ENCODE data around the gene DIDO1. TPM values are rescaled to one million over a fixed set of nuclear protein-coding genes. Genes with fewer than 3 reads are reported as not detected.

Gene DIDO1
- total RNA-seq, 2 donors from 2014 or later: 40.1 to 52.7 TPM

DNA sequence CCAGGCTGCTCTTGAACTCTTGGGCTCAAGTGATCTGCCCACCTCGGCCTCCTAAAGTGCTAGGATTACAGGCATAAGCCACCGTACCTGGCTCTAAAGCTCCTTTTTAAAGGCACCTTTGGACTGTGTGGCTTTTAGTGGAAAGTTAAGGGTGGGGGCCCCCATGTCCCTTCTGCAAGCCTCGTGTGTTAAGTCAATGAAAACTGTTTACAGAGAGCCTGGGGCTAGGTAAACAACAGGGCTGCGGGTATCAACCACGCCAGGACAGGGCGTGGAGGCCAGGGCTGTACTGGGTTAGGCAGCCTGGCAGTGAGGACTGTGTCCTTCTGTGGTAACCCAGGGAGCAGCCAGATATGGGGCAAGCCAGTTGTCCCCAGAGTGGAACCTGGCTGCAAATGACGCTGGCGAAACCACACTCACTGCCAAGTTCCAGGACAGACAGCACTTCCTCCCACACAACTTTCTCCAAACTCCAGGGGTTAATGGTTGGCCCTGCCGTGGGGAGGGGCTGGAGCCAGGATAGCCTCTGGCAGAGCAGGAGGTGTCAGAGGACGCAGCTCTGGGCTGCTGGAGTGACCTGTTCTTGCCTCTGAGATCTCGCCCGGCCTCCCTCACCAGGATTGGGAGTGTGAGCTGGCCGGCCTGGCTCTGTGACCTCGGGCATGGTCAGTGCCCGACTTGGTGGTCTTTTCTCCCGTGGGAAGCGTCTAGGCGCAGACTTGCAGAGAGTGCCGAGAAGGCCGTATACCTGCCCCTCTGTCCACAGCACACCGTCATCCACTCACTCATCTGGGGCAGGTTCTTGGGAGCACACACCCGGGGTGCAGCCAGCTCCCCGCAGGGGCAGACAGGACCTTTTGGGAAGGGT, 29.4 kb upstream of the DIDO1 start:
- Mint-ChIP-seq H3K27ac (no peak overlapping the region), H3K36me3 (peaks cover 0 to under 1% of the 10 kb centered on the region in 2 donors), H3K9me3 (no peaks in the 10 kb centered on the region)
- DNase-seq (ENCODE audit: low spot score in 2 of 2) (no peak), ATAC-seq (no peak)

DNA sequence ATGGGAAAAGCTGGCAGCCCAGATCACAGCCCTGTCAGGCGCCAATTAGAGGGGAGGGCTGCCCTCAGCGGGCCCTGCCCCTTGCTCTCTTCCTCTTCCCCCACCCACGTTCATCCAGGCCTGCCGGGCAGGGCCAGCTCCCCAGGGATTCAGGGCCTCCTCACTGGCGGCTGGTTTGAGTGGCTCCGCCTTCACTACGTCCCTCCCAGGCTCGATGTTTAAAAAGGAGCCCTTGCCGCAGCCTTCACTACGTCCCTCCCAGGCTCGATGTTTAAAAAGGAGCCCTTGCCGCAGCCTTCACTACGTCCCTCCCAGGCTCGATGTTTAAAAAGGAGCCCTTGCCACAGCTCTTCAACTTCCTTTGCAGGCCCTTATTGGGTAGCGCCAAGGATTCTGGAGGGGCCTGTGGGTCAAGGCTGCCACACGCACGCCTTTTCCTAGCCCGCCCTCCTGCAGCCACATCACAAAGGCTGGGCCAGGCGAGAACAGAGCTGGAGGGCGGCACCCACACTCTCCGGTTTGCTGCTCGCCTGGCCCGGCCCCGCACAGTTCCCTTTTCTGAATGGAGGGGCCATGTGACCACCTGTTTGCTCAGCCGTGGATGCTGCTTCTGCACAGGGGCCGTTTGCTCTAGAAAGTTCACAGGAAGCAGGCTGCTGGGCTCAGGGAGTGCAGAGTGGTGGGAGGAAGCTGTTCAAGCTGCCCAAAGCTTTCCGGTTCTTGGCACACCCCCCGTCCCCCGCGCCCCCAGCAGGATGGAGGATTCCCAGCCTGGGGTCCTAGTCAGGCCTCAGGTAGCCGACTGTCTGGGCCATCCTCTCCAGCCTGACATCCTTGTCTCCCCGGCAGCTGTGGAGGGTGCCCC, 27.8 kb upstream of the DIDO1 start:
- ATAC-seq (peak; percentile 76 to 83), DNase-seq (ENCODE audit: low spot score in 2 of 2) (peak; percentile 53 to 78)
- Mint-ChIP-seq H3K9me3 (peaks cover 0 to 2% of the 10 kb centered on the region in 2 donors), H3K27ac (peak overlapping the region; percentile 85 to 87), H3K36me3 (peaks cover 11 to 17% of the 10 kb centered on the region in 2 donors)

DNA sequence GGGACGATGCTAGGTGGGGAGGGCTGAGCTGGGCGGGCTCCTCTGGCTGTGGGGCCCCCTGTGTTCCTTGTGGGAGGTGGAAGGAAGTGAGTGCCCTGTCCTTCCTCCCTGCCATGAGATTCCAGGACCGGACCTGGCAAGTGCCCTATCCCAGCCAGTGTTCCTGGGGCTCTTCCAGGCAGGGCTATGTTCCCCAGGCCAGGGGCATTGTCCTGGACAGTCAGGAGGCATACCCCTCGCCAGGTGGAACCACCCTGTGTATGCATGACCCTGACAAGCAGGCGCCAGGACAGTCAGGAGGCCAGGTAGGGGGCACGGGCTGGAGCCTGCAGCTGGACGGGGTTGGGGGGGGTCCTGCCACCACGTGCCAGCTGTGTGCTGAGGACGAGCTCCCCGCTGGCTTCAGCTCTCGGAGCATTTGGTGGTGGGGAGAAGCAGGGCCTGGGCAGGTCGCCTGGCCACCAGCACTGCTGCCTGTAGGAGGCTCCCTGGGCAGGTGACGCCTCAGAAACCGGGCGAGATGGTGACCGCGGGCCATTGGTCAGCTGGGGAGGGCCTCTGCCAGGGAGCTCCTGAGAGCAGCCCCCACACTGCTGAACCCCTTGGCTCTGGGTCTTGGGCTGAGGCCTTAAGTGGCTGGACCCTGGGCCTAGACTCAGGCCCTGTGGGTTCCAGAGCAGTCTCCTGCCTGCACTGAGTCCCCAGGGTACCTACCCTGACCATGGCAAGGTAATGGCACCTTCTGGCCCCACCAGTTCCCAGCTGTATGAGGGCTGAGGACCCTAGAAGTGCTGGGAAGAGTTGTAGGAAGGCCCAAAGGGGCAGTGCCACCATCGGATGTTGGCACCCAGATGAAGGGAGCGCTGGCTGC, 26.9 kb upstream of the DIDO1 start:
- peaks cover 0 to 6% of the 10 kb centered on the region in 2 donors for H3K9me3 Mint-ChIP-seq
- peak; percentile 0 to 2 for ATAC-seq
- peaks cover 15 to 26% of the 10 kb centered on the region in 2 donors for H3K36me3 Mint-ChIP-seq
- peak overlapping the region in 1 of 2 donors; percentile 85 for H3K27ac Mint-ChIP-seq
- no peak for DNase-seq (ENCODE audit: low spot score in 2 of 2)

DNA sequence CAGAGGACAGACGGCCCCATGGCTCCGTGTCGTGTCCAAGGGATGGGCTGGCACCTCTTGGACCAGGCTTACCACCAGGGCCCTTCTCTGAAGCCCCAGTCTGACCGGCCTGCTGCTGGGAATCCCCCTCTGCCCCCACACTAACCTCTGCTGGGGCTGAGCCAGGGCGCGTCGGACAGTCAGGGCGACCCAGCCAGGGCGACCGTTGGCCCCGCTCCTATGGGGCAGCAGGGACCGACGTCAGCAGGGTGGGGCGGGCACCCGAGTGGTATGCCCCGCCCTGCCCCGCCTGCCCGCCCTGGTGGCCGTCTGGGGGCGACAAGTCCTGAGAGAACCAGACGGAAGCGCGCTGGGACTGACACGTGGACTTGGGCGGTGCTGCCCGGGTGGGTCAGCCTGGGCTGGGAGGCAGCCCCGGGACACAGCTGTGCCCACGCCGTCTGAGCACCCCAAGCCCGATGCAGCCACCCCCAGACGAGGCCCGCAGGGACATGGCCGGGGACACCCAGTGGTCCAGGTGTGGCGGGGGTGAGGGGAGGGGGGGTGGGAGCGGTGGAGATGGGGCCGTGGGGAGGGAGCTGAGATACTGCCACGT, 26.2 kb upstream of the DIDO1 start, which contains the start of gene SLC17A9:
Gene SLC17A9 (plus strand): TSS at position 337 of the 595 bp plus-strand sequence. CDS start 122 bp downstream, at position 459.
- H3K36me3 Mint-ChIP-seq: peaks cover 15 to 33% of the 10 kb centered on the region in 2 donors
- peak within 1 kb of the TSS in 1 of 2 donors; percentile 85 for H3K27ac Mint-ChIP-seq
- DNase-seq (ENCODE audit: low spot score in 2 of 2) (peak; percentile 65 to 67), ATAC-seq (peak; percentile 70 to 77)
- peaks cover 0 to 6% of the 10 kb centered on the region in 2 donors for H3K9me3 Mint-ChIP-seq

DNA sequence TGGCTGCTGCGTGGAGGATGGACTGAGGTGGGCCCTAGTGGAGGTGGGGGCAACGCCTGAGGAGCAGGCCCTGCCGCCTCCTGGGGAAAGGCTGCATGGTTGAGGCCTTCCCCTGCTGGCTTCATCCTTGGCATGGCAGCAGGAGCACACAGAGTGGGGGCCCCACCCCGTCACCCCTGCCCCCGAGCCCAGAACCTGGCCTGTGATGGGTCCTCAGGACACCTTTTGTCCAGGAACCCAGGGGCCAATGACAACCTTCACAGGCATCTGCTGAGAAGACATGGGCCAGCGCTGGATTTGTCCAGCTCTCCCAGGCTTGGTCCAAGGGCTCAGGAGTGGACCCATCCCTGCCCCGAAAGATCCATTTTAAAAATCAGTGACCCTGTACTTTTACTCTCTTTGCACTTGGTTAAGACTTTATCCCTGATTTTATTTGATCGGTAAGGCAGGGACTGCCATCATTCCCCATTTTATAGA, 25.6 kb upstream of the DIDO1 start:
- Mint-ChIP-seq H3K27ac (peak overlapping the region in 1 of 2 donors; percentile 66), H3K9me3 (peaks cover 0 to 6% of the 10 kb centered on the region in 2 donors), H3K36me3 (peaks cover 15 to 39% of the 10 kb centered on the region in 2 donors)
- ATAC-seq (no peak), DNase-seq (ENCODE audit: low spot score in 2 of 2) (no peak)

DNA sequence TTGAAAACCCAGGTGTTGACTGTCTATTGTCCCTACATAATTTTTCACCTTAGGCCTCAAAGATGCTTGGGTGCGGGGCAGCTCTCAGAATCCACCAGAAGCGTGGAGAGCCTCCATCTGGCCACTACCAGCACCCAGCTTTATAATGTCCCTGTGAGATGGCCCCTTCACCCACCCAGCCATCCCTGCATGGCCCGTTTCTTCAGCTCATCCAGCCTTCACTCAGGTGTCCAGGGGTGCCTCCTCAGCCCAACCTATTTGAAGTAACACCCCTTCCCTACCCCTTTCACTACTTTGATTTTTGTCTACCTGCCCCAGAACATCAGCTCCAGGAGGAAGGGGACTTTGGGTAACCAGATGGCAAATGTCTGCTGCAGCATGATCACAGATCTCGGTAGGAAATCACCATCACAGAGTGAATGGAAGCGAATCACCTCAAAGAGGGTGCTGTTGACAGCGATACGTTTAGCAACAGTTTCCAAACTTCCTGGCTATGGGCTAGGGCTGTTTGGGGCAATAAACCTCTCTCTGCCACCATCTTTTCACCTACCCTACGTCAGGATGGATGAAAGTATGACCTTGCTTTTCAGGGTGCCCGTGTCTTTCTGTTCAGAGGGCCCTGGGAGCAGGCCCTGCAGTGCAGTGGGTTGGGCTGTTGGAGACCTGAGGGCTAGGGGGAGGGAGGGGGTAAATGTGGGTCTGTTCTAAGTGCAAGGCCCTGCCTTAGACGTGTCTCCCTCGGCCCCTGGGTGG, 25.0 kb upstream of the DIDO1 start:
- DNase-seq (ENCODE audit: low spot score in 2 of 2): no peak
- peaks cover 15 to 45% of the 10 kb centered on the region in 2 donors for H3K36me3 Mint-ChIP-seq
- ATAC-seq: no peak
- peak overlapping the region in 1 of 2 donors; percentile 50 for H3K27ac Mint-ChIP-seq
- H3K9me3 Mint-ChIP-seq: peaks cover 0 to 6% of the 10 kb centered on the region in 2 donors

DNA sequence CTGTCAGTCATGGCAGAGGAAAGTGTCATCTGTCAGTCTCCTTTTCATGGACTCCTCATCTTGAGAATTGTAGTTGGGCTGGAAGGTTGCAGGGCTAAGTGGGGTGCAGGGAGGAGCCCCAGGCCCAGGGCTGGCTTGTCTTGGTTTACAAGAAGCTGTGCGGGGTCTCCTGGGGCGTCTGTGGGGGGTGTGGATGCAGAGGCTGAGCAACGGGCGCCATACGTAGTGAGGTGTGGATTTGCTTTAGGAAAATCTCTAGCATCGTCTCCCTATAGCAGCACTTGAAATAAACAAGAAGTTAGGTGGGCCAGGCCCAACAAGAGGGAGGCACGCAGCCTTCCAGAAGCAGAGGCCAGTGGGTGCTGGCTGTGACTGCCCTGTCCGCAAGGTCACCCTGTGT, 24.4 kb upstream of the DIDO1 start:
- DNase-seq (ENCODE audit: low spot score in 2 of 2) (no peak), ATAC-seq (no peak)
- Mint-ChIP-seq H3K9me3 (peaks cover 0 to 6% of the 10 kb centered on the region in 2 donors), H3K36me3 (peaks cover 15 to 45% of the 10 kb centered on the region in 2 donors), H3K27ac (no peak overlapping the region)

DNA sequence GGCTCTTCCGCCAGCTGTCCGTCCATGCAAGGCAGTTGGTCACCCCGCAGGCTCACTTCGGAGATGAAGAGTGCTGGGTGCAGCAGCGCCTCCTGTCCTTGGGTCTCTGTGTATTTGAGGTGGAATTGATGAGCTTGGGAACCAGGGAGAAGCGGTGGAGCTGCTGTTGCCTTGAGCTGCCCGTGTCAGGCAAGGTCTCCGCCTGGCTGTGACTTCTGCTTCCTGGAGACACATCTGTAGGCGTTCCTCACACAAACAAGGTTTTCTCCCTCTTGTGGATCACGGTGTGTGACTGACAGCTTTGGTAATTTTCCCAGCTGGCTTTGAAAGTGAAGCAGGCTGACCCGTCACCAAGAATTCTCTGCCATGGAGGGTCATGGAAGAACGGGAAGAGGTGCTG, 23.7 kb upstream of the DIDO1 start:
- peaks cover 15 to 45% of the 10 kb centered on the region in 2 donors for H3K36me3 Mint-ChIP-seq
- H3K9me3 Mint-ChIP-seq: peaks cover 0 to 6% of the 10 kb centered on the region in 2 donors
- DNase-seq (ENCODE audit: low spot score in 2 of 2) (no peak), ATAC-seq (no peak)
- H3K27ac Mint-ChIP-seq: no peak overlapping the region

DNA sequence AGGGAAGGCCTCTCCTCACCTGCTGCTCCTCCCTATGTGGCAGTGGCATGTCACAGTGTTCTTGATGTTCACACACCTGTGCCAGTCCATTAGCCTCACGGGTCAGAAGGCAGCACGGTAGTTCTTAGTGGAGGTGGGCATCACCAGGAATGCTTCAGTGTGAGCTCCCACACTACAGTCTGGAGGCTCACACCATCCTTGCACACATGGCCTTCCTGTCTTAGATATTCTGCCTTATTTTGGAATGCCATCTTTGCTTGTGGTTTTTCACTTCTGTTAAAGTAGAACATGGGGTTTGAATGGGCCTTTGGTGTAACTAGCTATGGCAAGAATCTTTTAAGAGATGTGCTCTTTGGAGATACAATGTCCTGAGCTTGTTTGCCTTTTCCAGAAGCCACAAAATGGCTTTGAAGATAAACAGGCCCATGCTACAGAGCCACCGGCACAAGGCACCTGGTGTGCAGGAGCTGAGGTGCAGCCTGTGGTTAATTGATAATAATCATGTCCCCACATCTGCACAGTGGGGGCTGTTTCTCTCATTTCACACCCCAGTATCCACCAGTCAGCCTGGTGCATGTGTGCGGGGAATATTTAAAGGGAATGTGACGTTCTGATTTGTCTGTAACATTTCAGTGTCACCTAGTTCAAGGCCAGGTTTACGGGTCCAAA, 23.0 kb upstream of the DIDO1 start:
- Mint-ChIP-seq H3K27ac (peak overlapping the region in 1 of 2 donors; percentile 12), H3K9me3 (peaks cover 0 to 6% of the 10 kb centered on the region in 2 donors), H3K36me3 (peaks cover 21 to 45% of the 10 kb centered on the region in 2 donors)
- DNase-seq (ENCODE audit: low spot score in 2 of 2): no peak
- ATAC-seq: no peak

DNA sequence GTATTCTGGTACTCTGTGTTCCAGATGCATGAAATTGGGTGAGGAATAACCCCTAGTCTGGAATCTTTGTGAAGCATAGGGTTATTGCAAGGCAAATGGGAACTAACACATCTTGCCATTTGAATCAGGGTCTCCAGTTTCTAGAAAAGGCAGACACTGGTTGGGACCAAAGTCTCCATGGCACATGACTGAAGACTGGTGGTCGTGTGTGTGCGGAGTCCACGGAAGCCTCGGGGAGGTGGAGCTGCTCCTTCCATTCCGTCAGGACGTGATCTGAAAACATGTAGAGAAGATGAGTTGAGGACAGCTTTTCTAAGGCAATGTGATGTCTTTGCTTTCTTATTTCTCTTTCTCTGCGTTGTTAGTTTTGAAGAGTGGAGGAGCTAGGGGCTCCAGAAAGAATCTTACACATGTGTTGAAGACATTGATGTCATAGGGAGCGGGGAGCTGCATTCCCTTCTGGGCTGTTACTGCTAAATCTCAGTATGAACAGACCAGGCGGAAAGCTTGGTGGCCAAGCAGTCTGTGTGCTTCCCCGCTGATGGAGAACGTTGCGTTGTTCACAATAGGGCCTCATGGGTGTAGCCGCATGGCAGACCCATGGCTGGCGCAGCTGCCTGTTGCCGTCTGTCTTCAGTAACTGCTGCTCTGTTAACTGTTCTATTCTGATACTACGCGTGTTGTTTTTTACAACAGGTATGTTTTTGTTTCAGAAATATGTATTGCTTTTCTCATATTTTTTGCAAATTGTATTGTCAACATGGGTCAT, 21.4 kb upstream of the DIDO1 start:
- no peak for ATAC-seq
- no peak for DNase-seq (ENCODE audit: low spot score in 2 of 2)
- Mint-ChIP-seq H3K9me3 (peaks cover 0 to 6% of the 10 kb centered on the region in 2 donors), H3K27ac (peak overlapping the region in 1 of 2 donors; percentile 46), H3K36me3 (peaks cover 23 to 45% of the 10 kb centered on the region in 2 donors)

DNA sequence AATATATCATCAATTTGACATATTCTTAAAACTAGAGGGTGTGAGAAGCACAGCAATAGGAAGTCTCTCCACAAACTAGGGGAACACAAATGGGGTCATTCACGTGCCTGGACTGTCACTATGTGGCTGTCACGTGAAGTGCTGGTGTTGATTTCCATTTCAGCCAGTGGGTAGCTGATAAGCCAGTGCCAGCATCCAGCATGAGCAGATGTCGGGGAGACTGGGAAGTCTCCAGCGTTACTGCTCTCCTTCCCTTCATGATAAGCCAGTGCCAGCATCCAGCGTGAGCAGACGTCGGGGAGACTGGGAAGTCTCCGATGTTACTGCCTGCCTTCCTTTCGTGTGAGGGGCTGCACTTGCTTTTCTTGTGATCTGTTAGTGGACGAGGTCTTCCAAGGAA, 20.6 kb upstream of the DIDO1 start:
- Mint-ChIP-seq H3K9me3 (peaks cover 0 to 6% of the 10 kb centered on the region in 2 donors), H3K27ac (peak overlapping the region in 1 of 2 donors; percentile 46), H3K36me3 (peaks cover 23 to 45% of the 10 kb centered on the region in 2 donors)
- ATAC-seq: no peak
- DNase-seq (ENCODE audit: low spot score in 2 of 2): no peak

DNA sequence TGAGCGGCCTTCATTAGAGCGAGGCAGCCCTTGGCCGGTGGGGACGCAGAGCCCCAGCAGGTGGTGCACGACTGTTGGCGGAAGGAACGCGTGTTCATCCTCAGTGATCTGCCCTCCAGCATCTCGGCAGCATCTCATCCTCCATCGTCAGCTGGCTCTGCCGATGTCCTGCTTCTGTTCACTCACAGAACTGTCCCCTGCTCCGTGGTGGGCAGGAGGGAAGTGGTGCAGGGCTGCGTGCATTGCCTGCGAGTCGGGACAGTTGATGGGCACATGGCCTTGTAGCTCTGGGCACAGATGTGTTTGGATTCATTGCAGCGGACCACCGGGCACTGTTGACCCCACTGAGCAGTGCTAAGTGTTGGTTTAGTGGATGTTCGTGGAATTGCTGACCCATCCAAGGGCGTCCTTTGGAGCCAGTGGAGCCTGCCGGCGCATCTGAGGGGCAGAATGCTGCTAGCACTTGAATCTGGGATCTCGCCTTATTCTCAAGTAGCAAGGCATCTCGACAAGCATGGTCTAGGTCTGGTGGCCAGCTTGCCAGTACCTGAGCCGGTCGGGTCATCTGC, 19.6 kb upstream of the DIDO1 start:
- ATAC-seq: no peak
- Mint-ChIP-seq H3K9me3 (peaks cover 0 to 6% of the 10 kb centered on the region in 2 donors), H3K36me3 (peaks cover 30 to 45% of the 10 kb centered on the region in 2 donors), H3K27ac (peak overlapping the region in 1 of 2 donors; percentile 26)
- DNase-seq (ENCODE audit: low spot score in 2 of 2): no peak

DNA sequence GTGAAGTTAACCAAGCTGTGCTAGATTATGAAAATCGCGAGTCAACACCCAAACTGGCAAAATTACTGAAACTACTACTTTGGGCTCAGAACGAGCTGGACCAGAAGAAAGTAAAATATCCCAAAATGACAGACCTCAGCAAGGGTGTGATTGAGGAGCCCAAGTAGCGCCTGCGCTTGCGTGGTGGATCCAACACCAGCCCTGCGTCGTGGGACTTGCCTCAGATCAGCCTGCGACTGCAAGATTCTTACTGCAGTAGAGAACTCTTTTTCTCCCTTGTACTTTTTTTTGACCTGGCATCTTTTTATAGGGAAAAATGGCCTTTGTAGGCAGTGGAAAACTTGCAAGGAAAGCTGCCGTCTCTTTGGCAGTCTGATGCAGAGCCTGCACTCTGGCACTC, 18.4 kb upstream of the DIDO1 start:
- Mint-ChIP-seq H3K36me3 (peaks cover 27 to 34% of the 10 kb centered on the region in 2 donors), H3K9me3 (peaks cover 0 to 6% of the 10 kb centered on the region in 2 donors), H3K27ac (peak overlapping the region; percentile 69 to 81)
- DNase-seq (ENCODE audit: low spot score in 2 of 2) (no peak), ATAC-seq (no peak)
